GM19463 (cell line): ENCODE measurements around the gene GBF1.
A peak's percentile ranks its signal among the peaks of the same experiment; 100 is the strongest.

Experiments used
- ATAC-seq: cut with Tn5 transposase; IDR thresholded peaks from one replicate; pipeline ENCODE4 v1.9.1; 2021; ENCODE audit warnings: mild to moderate bottlenecking, moderate library complexity; ENCODE audit not compliant: unreplicated experiment

Gene GBF1

DNA sequence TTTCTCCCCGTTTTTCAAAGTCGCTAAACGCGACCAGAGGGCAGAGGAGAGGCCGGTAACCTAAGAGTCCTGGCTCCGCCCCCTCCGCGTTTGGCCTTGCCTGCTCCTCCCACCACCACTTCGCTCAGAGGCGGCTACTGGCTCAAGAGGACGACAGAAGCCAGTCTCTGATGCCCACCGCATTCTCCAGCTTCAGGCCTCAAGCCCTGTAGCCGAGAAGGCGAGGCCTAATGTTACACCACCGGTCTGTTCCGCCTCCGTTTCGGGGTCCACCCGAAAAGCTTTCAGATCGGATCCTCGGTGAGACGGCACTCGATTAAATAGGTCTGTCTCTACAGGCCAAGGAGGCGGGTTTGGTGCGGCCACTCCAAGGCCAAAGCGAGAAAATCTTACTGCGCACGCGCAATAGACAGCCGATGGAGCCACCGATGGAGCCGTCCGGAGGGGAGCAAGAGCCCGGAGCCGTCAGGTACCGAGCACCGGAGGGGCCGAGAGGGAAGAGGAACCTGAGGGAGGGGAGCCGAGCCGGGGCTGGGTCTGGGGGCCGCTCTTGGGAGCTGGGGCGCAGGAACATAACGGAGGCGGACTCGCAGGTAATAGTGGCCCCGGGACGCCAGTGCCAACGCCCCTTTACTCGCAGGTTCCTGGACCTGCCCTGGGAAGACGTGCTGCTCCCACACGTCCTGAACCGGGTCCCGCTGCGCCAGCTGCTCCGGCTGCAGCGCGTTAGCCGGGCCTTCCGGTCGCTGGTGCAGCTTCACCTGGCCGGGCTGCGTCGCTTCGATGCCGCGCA lies 175.6 kb downstream of the GBF1 start, which contains the start of gene FBXL15:
FBXL15 (plus strand) TSS at position 123 of the 793 bp plus-strand sequence; CDS start at position 417, 294 bp downstream.
- peak; percentile 75 for ATAC-seq

DNA sequence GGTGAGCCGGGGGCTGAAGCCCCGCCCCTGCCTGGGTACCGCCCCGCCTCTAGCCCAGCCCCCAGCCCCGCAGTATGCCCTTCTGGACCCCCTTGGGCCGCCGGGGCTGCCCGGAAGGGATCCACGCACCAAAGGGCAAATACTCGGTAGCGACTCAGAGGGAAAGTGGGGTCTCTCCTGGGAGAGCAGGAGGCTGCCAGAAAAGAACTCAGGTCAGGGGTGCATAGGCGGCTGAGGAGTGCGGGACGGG lies 176.1 kb downstream of the GBF1 start:
- no peak for ATAC-seq

- ATAC-seq: no peak
Measured at GRCh38 chr10:102421757-102422512, 176.6 kb downstream of the GBF1 start.

DNA sequence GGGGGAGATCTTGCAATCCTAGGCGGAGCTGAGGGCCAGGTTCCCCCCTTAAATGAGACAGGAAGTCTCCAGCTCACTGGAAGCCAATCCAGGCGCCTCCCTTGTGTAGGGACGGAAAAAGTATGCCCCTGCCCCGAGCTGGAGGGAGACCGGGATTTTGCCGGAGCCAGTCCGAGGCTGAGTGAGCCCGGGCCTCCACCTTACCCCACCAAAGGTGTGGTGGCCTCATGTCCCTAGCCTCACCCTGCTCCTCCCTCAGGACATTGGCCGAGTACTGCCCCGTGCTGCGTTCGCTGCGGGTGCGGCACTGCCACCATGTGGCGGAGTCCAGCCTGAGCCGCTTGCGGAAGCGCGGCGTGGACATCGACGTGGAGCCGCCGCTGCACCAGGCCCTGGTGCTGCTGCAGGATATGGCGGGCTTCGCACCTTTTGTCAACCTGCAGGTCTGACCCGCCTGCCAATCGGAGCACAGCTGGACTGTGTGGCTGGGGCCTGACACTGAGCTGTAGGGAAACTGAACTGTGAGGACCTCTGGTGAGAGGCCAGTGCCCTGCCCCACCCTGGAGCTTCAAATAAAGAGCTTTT lies 177.3 kb downstream of the GBF1 start:
- no peak for ATAC-seq

DNA sequence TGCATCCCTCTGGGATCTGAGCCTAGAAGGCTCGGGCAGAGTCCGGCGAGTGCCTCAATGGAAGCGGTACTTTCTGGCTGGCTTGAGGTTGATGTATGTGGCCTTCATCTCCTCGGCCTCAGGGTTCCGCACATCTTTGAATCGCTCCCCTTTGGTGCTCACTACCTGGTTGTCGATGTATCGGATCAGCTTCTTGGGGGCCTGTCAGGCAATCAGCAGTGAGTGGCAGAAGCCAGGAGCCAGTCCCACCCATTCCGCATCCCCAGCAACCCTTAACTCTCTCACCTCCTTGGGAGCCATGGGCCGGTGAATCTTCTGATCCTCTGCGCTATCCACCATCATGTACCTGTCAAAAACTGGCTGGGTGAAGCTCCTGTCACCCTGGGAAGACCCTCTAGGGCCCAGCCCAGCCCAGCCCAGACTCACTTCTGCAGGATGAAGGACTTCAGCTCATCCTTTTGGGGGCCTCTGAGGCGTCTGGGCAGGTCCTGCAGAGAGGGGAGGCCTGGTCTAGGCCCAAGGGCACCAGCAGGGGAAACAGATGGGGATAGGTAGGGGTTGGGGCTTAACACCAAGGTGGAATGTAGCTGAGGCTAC lies 178.1 kb downstream of the GBF1 start:
- no peak for ATAC-seq

GRCh38 chr10:102424145-102424544 lies 178.8 kb downstream of the GBF1 start:
- ATAC-seq: no peak

GRCh38 chr10:102424916-102425315 lies 179.6 kb downstream of the GBF1 start:
- no peak for ATAC-seq

DNA sequence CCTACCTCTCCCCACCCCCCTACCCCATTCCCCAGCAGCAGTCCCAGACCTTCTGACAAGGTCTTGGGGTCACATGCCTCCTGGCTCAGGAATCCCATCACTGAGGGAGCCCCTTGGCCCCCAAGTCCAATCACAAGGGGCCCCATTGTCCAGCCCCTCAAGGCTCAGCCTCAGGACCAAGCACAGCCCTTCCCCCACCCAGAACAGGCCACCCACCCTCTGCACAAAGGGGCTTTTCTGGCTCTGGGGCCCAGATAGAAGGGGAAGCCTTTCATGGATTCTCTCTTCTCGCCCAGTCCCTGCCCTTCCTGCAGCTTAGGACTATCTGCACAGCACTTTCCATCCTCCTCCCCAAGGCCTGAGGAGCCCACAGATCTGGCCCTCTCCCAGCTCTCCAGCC lies 180.1 kb downstream of the GBF1 start:
- no peak for ATAC-seq

DNA sequence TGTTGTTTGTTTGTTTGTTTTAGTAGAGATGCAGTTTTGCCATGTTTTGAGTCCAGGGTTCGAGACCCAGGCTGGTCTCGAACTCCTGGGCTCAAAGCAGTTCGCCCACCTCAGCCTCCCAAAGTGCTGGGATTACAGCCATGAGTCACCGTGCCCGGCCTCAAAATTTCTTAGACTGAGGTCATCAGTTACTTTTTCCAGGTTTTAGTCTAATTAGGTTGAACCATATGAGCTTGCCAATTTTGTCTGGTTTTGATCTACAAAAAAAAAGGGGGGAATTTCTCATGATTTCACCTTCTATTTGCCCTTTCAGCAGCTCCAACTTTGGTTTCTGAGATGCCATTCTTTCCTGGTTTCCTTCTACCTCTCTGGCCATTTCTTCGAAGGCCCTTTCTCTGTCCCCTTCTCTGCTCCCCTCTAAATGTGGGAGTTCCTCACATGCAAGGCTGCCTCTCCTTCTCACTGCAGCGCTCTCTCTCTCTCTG lies 181.5 kb downstream of the GBF1 start:
- ATAC-seq: no peak

DNA sequence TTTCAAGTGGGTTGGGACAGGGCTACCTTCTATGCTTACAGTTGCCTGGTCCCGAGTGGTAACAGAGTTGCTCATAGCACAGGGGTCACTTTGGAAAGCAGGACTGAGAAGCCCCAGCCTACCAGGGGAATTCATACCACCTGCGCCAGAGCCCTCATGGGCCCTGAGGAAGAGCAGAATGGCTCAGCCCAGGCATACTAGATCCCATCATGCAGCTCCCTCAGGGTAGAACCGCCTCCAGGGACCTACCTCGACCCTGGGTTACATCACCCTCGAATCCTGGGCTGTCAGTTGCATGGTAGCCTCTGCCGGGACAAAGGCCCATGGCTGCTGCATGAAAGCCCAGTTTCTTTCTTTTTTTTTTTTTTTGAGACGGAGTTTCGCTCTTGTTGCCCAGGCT lies 184.1 kb downstream of the GBF1 start:
- no peak for ATAC-seq

DNA sequence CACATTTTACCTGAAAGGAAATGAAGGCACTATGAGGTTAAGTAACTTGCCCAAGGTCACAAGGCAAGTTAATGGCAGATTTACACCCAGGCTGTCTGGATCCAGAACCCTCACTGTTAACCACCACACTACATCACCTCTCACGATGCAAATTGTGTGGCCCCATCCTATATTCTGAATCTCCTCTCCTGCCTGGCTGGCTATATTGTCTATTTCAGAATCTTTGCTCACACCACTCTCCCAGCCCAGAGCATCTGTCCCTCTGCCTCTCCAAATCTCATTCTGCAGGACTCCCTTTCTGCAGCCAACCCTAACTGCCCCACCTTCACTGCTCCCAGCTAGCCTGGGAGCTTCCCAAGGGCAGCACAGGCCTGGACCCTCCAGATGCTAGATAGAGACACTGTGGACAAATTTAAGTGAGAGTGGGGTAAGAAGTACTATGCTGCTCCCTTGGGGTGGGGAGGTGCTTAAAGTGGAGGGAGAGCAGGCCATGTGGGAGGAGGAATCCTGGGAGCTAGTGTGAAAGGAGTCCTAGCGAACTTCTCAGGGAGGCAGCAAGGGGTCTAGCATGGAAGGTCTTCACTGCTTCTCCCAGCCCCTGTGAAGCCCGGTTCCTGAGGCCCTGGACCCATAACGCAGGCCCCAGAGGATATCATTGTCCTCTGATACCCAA lies 186.3 kb downstream of the GBF1 start:
- ATAC-seq: no peak
